Body of pancreas (tissue), 4 donors: ENCODE measurements around the gene CMC4.

Experiments used
- CTCF ChIP-seq, 7 experiments: fragments of 450-650 bp in 4 of 7; fragments of 200-600 bp in 3 of 7; sonication (generic) in 3 of 7; IDR thresholded peaks; one replicate each; pipeline ENCODE4 v1.5.1; 2016 to 2019; ENCODE audit warnings: antibody characterized with exemption in 7 of 7
- POLR2A ChIP-seq, 3 donors: fragments of 450-650 bp; IDR thresholded peaks; one replicate each; pipeline ENCODE4 v1.6.1; 2016; ENCODE audit warnings: antibody characterized with exemption in 3 of 3, mild to moderate bottlenecking in 2 of 3

- TF ChIP-seq CTCF (IDR thresholded peaks at IDR 0.05) (no peak), POLR2A (IDR thresholded peaks at IDR 0.05) (no peak)
Measured at GRCh38 chrX:155031657-155032056, 39.3 kb downstream of the CMC4 start.
